Measurements from ENCODE around the gene CAV1. TPM values are rescaled to one million over a fixed set of nuclear protein-coding genes. Genes with fewer than 3 reads are reported as not detected.

Gene CAV1
- polyA plus RNA-seq, 1 donor from 2014 or later, result not detected

DNA sequence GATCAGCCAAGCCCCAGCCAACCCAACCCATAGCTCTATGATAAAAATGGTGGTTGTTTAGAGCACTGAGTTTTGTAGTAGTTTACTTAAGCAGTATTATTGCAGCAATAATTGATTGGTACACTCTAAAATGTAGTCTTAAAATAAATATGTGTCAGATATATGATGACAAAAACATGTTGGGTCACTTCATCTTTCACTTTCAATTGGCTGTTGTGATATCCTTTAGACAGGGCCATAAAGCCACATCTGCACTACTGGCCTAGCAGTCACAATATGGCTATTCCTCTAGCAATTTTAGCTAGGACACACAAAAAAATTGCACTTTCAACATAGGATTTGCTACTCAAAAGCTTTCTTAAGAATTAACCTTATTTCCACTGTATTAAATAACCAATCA, 5.9 kb upstream of the CAV1 start:
- Histone ChIP-seq H3K9ac (ENCODE audit: low read length) (no peak overlapping the region), H3K4me3 (ENCODE audit: low read length) (no peak overlapping the region), H2AFZ (ENCODE audit: low read depth, low read length) (no peak overlapping the region), H3K27ac (ENCODE audit: low read length) (no peak overlapping the region), H3F3A (ENCODE audit: insufficient read depth, low read length, poor library complexity, severe bottlenecking) (no peaks in the 10 kb centered on the region), H3K9me2 (ENCODE audit: insufficient read depth, low read length) (no peaks in the 10 kb centered on the region), H3K36me3 (ENCODE audit: insufficient read depth, low read length) (no peaks in the 10 kb centered on the region), H3K4me2 (ENCODE audit: low read length) (no peak overlapping the region), H3K79me2 (replicated peaks; ENCODE audit: insufficient read depth, low read length) (no peaks in the 10 kb centered on the region), H4K20me1 (ENCODE audit: insufficient read depth) (no peaks in the 10 kb centered on the region), H3K27me3 (ENCODE audit: insufficient read depth, low read depth, low read length) (peaks cover 8% of the 10 kb centered on the region), H3K9me3 (ENCODE audit: low read length) (no peaks in the 10 kb centered on the region)
- no peak for TF ChIP-seq RAD21 (conservative IDR thresholded peaks at IDR 0.05)

GRCh38 chr7:116521046-116521664, 3.7 kb upstream of the CAV1 start:
- Histone ChIP-seq H3K9me3 (ENCODE audit: low read length) (no peaks in the 10 kb centered on the region), H2AFZ (ENCODE audit: low read depth, low read length) (no peak overlapping the region), H3K27ac (ENCODE audit: low read length) (no peak overlapping the region), H4K20me1 (ENCODE audit: insufficient read depth) (no peaks in the 10 kb centered on the region), H3K9ac (ENCODE audit: low read length) (no peak overlapping the region), H3K36me3 (ENCODE audit: insufficient read depth, low read length) (no peaks in the 10 kb centered on the region), H3K4me2 (ENCODE audit: low read length) (no peak overlapping the region), H3K79me2 (replicated peaks; ENCODE audit: insufficient read depth, low read length) (no peaks in the 10 kb centered on the region), H3K27me3 (ENCODE audit: insufficient read depth, low read depth, low read length) (peaks cover 29% of the 10 kb centered on the region), H3K9me2 (ENCODE audit: insufficient read depth, low read length) (no peaks in the 10 kb centered on the region), H3F3A (ENCODE audit: insufficient read depth, low read length, poor library complexity, severe bottlenecking) (no peaks in the 10 kb centered on the region), H3K4me3 (ENCODE audit: low read length) (no peak overlapping the region)
- no peak for TF ChIP-seq CTCF (IDR thresholded peaks at IDR 0.05; ENCODE audit: poor library complexity, severe bottlenecking)
- no peak for TF ChIP-seq EP300 (conservative IDR thresholded peaks at IDR 0.05; ENCODE audit: poor library complexity, severe bottlenecking)
- TF ChIP-seq RAD21 (conservative IDR thresholded peaks at IDR 0.05), result no peak
- no peak for TF ChIP-seq MXI1 (conservative IDR thresholded peaks at IDR 0.05; ENCODE audit: poor library complexity, severe bottlenecking)
- TF ChIP-seq SMC3 (conservative IDR thresholded peaks at IDR 0.05; ENCODE audit: poor library complexity), result no peak
- TF ChIP-seq POLR2AphosphoS5 (IDR thresholded peaks at IDR 0.05), result no peak
- TF ChIP-seq TAF1 (IDR thresholded peaks at IDR 0.05; ENCODE audit: low read depth), result no peak
- no peak for TF ChIP-seq EZH2 (IDR thresholded peaks at IDR 0.05; ENCODE audit: borderline replicate concordance, insufficient read depth, low read length, poor library complexity, severe bottlenecking)
- TF ChIP-seq, protein P1, sequence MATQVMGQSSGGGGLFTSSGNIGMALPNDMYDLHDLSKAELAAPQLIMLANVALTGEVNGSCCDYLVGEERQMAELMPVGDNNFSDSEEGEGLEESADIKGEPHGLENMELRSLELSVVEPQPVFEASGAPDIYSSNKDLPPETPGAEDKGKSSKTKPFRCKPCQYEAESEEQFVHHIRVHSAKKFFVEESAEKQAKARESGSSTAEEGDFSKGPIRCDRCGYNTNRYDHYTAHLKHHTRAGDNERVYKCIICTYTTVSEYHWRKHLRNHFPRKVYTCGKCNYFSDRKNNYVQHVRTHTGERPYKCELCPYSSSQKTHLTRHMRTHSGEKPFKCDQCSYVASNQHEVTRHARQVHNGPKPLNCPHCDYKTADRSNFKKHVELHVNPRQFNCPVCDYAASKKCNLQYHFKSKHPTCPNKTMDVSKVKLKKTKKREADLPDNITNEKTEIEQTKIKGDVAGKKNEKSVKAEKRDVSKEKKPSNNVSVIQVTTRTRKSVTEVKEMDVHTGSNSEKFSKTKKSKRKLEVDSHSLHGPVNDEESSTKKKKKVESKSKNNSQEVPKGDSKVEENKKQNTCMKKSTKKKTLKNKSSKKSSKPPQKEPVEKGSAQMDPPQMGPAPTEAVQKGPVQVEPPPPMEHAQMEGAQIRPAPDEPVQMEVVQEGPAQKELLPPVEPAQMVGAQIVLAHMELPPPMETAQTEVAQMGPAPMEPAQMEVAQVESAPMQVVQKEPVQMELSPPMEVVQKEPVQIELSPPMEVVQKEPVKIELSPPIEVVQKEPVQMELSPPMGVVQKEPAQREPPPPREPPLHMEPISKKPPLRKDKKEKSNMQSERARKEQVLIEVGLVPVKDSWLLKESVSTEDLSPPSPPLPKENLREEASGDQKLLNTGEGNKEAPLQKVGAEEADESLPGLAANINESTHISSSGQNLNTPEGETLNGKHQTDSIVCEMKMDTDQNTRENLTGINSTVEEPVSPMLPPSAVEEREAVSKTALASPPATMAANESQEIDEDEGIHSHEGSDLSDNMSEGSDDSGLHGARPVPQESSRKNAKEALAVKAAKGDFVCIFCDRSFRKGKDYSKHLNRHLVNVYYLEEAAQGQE (IDR thresholded peaks at IDR 0.05; ENCODE audit: borderline replicate concordance), result no peak
